Glomerular endothelial cell (primary cell): ENCODE results near the gene USP30. TPM values are rescaled to one million over a fixed set of nuclear protein-coding genes. Genes with fewer than 3 reads are reported as not detected.
A peak's percentile ranks its signal among the peaks of the same experiment; 100 is the strongest.
"Not testable (repeated sequence)": the region's sequence is repeated elsewhere in the genome, so short reads cannot be mapped to it uniquely, and the experiment has no call there.

Experiments used
- DNase-seq: peaks from one replicate; pipeline ENCODE4 v3.0.0-alpha.2; 2011; ENCODE audit warnings: low read depth, low spot score; ENCODE audit errors: extremely low read depth
- total RNA-seq: library from RNA; depleted of rRNA; stranded (reverse); fragments of >200 nt; gene quantifications from 2 replicates; pipeline ENCODE4 v1.2.3, GENCODE V29; 2015

The USP30 gene
- 6.7 and 8.2 TPM in 2 replicates for total RNA-seq

GRCh38 chr12:109052414-109053323 is at the start of gene USP30:
Gene USP30, plus strand, starts transcription at chr12:109052576. Its CDS starts 103 bp downstream, at chr12:109052679.
- DNase-seq: peak; percentile 54

- DNase-seq: no peak
Measured at GRCh38 chr12:109004017-109004416, 48.4 kb upstream of the USP30 start.

GRCh38 chr12:109009766-109010165 is 42.6 kb upstream of the USP30 start:
- no peak for DNase-seq

GRCh38 chr12:109010259-109010658 is 42.1 kb upstream of the USP30 start:
- no peak for DNase-seq

- no peak for DNase-seq
Measured at GRCh38 chr12:109014984-109015765, 37.2 kb upstream of the USP30 start.

GRCh38 chr12:109016016-109016415 is 36.4 kb upstream of the USP30 start:
- no peak for DNase-seq

GRCh38 chr12:109016978-109017377 is 35.4 kb upstream of the USP30 start:
- DNase-seq: no peak

- no peak for DNase-seq
Measured at GRCh38 chr12:109018296-109018695, 34.1 kb upstream of the USP30 start.

GRCh38 chr12:109020146-109020795 is 32.1 kb upstream of the USP30 start:
- DNase-seq: no peak

- DNase-seq: no peak
Measured at GRCh38 chr12:109020796-109021380, 31.5 kb upstream of the USP30 start, which contains the start of gene SVOP. Gene SVOP, minus strand, starts transcription at chr12:109021068. Its CDS starts 200 bp downstream, at chr12:109020868.

- no peak for DNase-seq
Measured at GRCh38 chr12:109027767-109028166, 24.6 kb upstream of the USP30 start.

GRCh38 chr12:109028624-109029023 is 23.8 kb upstream of the USP30 start:
- not testable (repeated sequence) for DNase-seq

- no peak for DNase-seq
Measured at GRCh38 chr12:109029411-109029810, 23.0 kb upstream of the USP30 start.

- DNase-seq: no peak
Measured at GRCh38 chr12:109033239-109034196, 18.9 kb upstream of the USP30 start.

GRCh38 chr12:109036975-109037374 is 15.4 kb upstream of the USP30 start:
- no peak for DNase-seq

- DNase-seq: no peak
Measured at GRCh38 chr12:109044241-109044640, 8.1 kb upstream of the USP30 start.

GRCh38 chr12:109047081-109047805 is 5.1 kb upstream of the USP30 start:
- DNase-seq: no peak

- DNase-seq: not testable (repeated sequence)
Measured at GRCh38 chr12:109048706-109049105, 3.7 kb upstream of the USP30 start.

- DNase-seq: not testable (repeated sequence)
Measured at GRCh38 chr12:109049794-109050193, 2.6 kb upstream of the USP30 start.
